ENCODE data around the gene OR51V1.

OR51V1 gene

GRCh38 chr11:5154657-5155056 lies 45.8 kb downstream of the OR51V1 start, which contains the start of gene OR52A1:
Gene OR52A1, minus strand, starts transcription at chr11:5154757. Its CDS starts 2,388 bp downstream, at chr11:5152369.
- in situ Hi-C loops (cut with MboI; ENCODE audit: low pct_unique_long_range_greater_than_20kb, low sequenced_read_pairs, unreplicated experiment), result no loop called here
- DNase-seq (ENCODE audit: low spot score), result no peak
- TF ChIP-seq CTCF (IDR thresholded peaks at IDR 0.05; ENCODE audit: extremely low read depth, insufficient read depth, missing control alignments), result no peak

- no peak for TF ChIP-seq CTCF (IDR thresholded peaks at IDR 0.05; ENCODE audit: extremely low read depth, insufficient read depth, missing control alignments)
- no peak for DNase-seq (ENCODE audit: low spot score)
- in situ Hi-C loops (cut with MboI; ENCODE audit: low pct_unique_long_range_greater_than_20kb, low sequenced_read_pairs, unreplicated experiment), result no loop called here
Observed at GRCh38 chr11:5153574-5154431, 46.7 kb downstream of the OR51V1 start.

- in situ Hi-C loops (cut with MboI; ENCODE audit: low pct_unique_long_range_greater_than_20kb, low sequenced_read_pairs, unreplicated experiment), result no loop called here
- no peak for DNase-seq (ENCODE audit: low spot score)
- TF ChIP-seq CTCF (IDR thresholded peaks at IDR 0.05; ENCODE audit: extremely low read depth, insufficient read depth, missing control alignments), result no peak
Observed at GRCh38 chr11:5151713-5152153, 48.7 kb downstream of the OR51V1 start.

Data from GM13977 (cell line).